ENCODE results near the gene SAMMSON. TPM values are rescaled to one million over a fixed set of nuclear protein-coding genes. Genes with fewer than 3 reads are reported as not detected.

SAMMSON gene
- total and polyA plus RNA-seq, 7 donors = 0.04 to 0.82 (median 0.60) TPM; not detected in 4

GRCh38 chr3:70072754-70073153 lies 73.2 kb downstream of the SAMMSON start:
- no peak for DNase-seq
- intact Hi-C loops (cut with DNase I) = no loop called here
- H3K27ac ChIP-seq = peak overlapping the region; percentile 13 to 83 (median 67)
- TF ChIP-seq EP300 (IDR thresholded peaks at IDR 0.05) (no peak), POLR2AphosphoS5 (IDR thresholded peaks at IDR 0.05) (no peak), POLR2A (IDR thresholded peaks at IDR 0.05) (no peak), CTCF (IDR thresholded peaks at IDR 0.05) (no peak)
- no peaks in the 10 kb centered on the region for H3K9me3 ChIP-seq
- H3K4me3 ChIP-seq = no peak overlapping the region
- no peaks in the 10 kb centered on the region for H3K36me3 ChIP-seq
- H3K4me1 ChIP-seq = peaks cover 0 to 10% (median 0%) of the 10 kb centered on the region in 4 donors
- WGBS, 2 donors = 79 to 84% methylated on average over 2 of the region's 2 CpGs
- H3K27me3 ChIP-seq = no peaks in the 10 kb centered on the region

GRCh38 chr3:70075101-70075500 lies 75.6 kb downstream of the SAMMSON start:
- Histone ChIP-seq H3K27me3 (no peaks in the 10 kb centered on the region), H3K9me3 (no peaks in the 10 kb centered on the region), H3K27ac (peak overlapping the region in 2 of 4 donors; percentile 28 to 83), H3K4me1 (peaks cover 0 to 10% (median 0%) of the 10 kb centered on the region in 4 donors), H3K4me3 (no peak overlapping the region), H3K36me3 (no peaks in the 10 kb centered on the region)
- intact Hi-C loops (cut with DNase I) = no loop called here
- DNase-seq = no peak
- no peak for TF ChIP-seq CTCF (IDR thresholded peaks at IDR 0.05)
- no peak for TF ChIP-seq EP300 (IDR thresholded peaks at IDR 0.05)
- TF ChIP-seq POLR2AphosphoS5 (IDR thresholded peaks at IDR 0.05) = no peak
- WGBS, 2 donors = 20 to 64% methylated on average over 2 of the region's 2 CpGs

GRCh38 chr3:70076396-70076795 lies 76.9 kb downstream of the SAMMSON start:
- H3K4me1 ChIP-seq = peaks cover 0 to 7% (median 0%) of the 10 kb centered on the region in 4 donors

GRCh38 chr3:70078778-70079177 lies 79.2 kb downstream of the SAMMSON start:
- H3K4me3 ChIP-seq = no peak overlapping the region
- DNase-seq = no peak
- TF ChIP-seq CTCF (IDR thresholded peaks at IDR 0.05) (no peak), POLR2AphosphoS5 (IDR thresholded peaks at IDR 0.05) (no peak), POLR2A (IDR thresholded peaks at IDR 0.05) (no peak), EP300 (IDR thresholded peaks at IDR 0.05) (no peak)
- 67 to 82% methylated on average over 3 of the region's 3 CpGs for WGBS, 2 donors
- H3K27ac ChIP-seq = no peak overlapping the region
- H3K9me3 ChIP-seq = no peaks in the 10 kb centered on the region
- no peaks in the 10 kb centered on the region for H3K4me1 ChIP-seq
- intact Hi-C loops (cut with DNase I) = no loop called here
- H3K27me3 ChIP-seq = no peaks in the 10 kb centered on the region
- H3K36me3 ChIP-seq = no peaks in the 10 kb centered on the region

More at GRCh38 chr3:70076396-70076795, 76.9 kb downstream of the SAMMSON start:
- no peak for DNase-seq
- no peaks in the 10 kb centered on the region for H3K9me3 ChIP-seq
- intact Hi-C loops (cut with DNase I) = no loop called here
- peak overlapping the region in 1 of 4 donors; percentile 83 for H3K27ac ChIP-seq
- no peaks in the 10 kb centered on the region for H3K36me3 ChIP-seq
- no peak overlapping the region for H3K4me3 ChIP-seq
- no peak for TF ChIP-seq POLR2AphosphoS5 (IDR thresholded peaks at IDR 0.05)
- TF ChIP-seq POLR2A (IDR thresholded peaks at IDR 0.05) = no peak
- TF ChIP-seq CTCF (IDR thresholded peaks at IDR 0.05) = no peak
- TF ChIP-seq EP300 (IDR thresholded peaks at IDR 0.05) = no peak
- H3K27me3 ChIP-seq = no peaks in the 10 kb centered on the region
- 43 to 61% methylated on average over 3 of the region's 3 CpGs for WGBS, 2 donors

GRCh38 chr3:70085613-70086012 lies 86.1 kb downstream of the SAMMSON start:
- Histone ChIP-seq H3K27ac (peak overlapping the region in 1 of 4 donors; percentile 34), H3K4me3 (no peak overlapping the region), H3K27me3 (no peaks in the 10 kb centered on the region), H3K4me1 (peaks cover 0 to 3% (median 0%) of the 10 kb centered on the region in 4 donors), H3K9me3 (no peaks in the 10 kb centered on the region), H3K36me3 (no peaks in the 10 kb centered on the region)
- intact Hi-C loops (cut with DNase I) = loop anchor here (10.0 kb wide), 1 partner anchor 419 kb away; no protein-coding TSS in a partner anchor
- TF ChIP-seq POLR2A (IDR thresholded peaks at IDR 0.05) (no peak), POLR2AphosphoS5 (IDR thresholded peaks at IDR 0.05) (no peak), EP300 (IDR thresholded peaks at IDR 0.05) (no peak), CTCF (IDR thresholded peaks at IDR 0.05) (no peak)
- DNase-seq = no peak
